Lower lobe of right lung (tissue), 2 donors: ENCODE data around the gene WNK2. TPM values are rescaled to one million over a fixed set of nuclear protein-coding genes. Genes with fewer than 3 reads are reported as not detected.

Experiments
- ATAC-seq, 2 donors: fragments of 200-7000 bp; cut with Tn5 transposase; one replicate each; pipeline ENCODE4 v1.9.1; 2020 to 2022; ENCODE audit warnings: mild to moderate bottlenecking in 2 of 2, moderate library complexity in 2 of 2
- DNase-seq: peaks from one replicate; pipeline ENCODE4 v3.0.0-alpha.2; 2020
- H3K27ac ChIP-seq: fragments of 200-600 bp; one replicate; pipeline ENCODE4 v1.8.0; 2022
- H3K27me3 ChIP-seq: fragments of 200-600 bp; one replicate; pipeline ENCODE4 v1.8.0; 2022; ENCODE audit warnings: low read depth
- H3K36me3 ChIP-seq: fragments of 200-600 bp; one replicate; pipeline ENCODE4 v1.8.0; 2022; ENCODE audit warnings: mild to moderate bottlenecking
- H3K4me1 ChIP-seq: fragments of 200-600 bp; one replicate; pipeline ENCODE4 v1.8.0; 2022
- H3K4me3 ChIP-seq: fragments of 200-600 bp; one replicate; pipeline ENCODE4 v1.8.0; 2022; ENCODE audit warnings: mild to moderate bottlenecking
- H3K9me3 ChIP-seq: fragments of 200-600 bp; one replicate; pipeline ENCODE4 v1.8.0; 2022
- intact Hi-C: fragments of 100-400 bp; cut with DNase I; formaldehyde crosslinking; loops from one replicate; pipeline ENCODE4 v1.11.0; 2022
- total RNA-seq: library from RNA; stranded (reverse); fragmentation: NEBNext Ultra II Directional; extraction: Animal tissue kit (Norgen Biotek cat#: 25700); gene quantifications from one replicate; pipeline ENCODE4 v1.2.1, GENCODE V29; 2021
- TF ChIP-seq, protein P1 (sequence below): fragments of 200-600 bp; IDR thresholded peaks from one replicate; pipeline ENCODE4 v1.8.0; 2022; ENCODE audit warnings: antibody characterized with exemption, mild to moderate bottlenecking
- donor health status: DM: no; HTN: yes; CAD: no; lungs with severe emphysema.

Gene WNK2
- total RNA-seq, 1 donor from 2014 or later, result 7.7 TPM

DNA sequence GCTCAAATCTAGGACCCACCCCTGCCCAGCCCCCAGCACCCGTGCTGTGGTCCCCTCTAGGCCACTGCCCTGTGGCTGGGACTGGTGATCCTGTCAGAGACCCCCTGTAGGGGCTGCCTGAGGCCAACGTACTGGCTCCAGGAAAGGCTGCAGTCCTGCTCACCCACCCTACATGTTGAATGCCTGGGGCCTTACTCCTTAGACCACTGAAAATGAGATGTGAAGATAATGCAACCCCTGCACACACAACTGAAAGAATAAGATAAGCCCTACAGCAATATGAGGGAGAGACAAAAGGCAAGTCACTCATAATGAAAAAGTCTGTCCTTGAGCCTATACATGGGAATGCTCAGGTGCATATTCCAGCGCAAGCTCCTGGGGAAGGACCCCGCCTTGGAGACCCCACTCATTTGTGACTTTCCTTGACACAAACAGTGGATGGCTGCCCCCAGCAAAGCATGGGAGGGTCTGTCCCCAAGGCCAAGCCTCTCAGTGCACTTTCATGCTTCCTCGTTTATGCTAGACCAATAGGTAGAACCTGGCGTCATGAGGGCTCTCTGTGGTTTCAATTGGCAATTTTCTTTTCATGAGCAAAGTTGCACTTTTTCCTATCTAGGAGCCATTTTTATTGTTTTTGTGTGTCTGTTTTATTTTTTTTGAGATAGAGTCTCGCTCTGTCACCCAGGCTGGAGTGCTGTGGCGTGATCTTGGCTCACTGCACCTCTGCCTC, 12.5 kb upstream of the WNK2 start:
- H3K27me3 ChIP-seq, result no peaks in the 10 kb centered on the region
- DNase-seq (no peak), ATAC-seq (no peak)
- intact Hi-C loops, result no loop called here
- no peaks in the 10 kb centered on the region for H3K4me1 ChIP-seq
- no peaks in the 10 kb centered on the region for H3K9me3 ChIP-seq
- no peak overlapping the region for H3K27ac ChIP-seq
- H3K36me3 ChIP-seq, result no peaks in the 10 kb centered on the region
- TF ChIP-seq, protein P1, sequence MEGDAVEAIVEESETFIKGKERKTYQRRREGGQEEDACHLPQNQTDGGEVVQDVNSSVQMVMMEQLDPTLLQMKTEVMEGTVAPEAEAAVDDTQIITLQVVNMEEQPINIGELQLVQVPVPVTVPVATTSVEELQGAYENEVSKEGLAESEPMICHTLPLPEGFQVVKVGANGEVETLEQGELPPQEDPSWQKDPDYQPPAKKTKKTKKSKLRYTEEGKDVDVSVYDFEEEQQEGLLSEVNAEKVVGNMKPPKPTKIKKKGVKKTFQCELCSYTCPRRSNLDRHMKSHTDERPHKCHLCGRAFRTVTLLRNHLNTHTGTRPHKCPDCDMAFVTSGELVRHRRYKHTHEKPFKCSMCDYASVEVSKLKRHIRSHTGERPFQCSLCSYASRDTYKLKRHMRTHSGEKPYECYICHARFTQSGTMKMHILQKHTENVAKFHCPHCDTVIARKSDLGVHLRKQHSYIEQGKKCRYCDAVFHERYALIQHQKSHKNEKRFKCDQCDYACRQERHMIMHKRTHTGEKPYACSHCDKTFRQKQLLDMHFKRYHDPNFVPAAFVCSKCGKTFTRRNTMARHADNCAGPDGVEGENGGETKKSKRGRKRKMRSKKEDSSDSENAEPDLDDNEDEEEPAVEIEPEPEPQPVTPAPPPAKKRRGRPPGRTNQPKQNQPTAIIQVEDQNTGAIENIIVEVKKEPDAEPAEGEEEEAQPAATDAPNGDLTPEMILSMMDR, result no peak
- H3K4me3 ChIP-seq, result no peak overlapping the region

DNA sequence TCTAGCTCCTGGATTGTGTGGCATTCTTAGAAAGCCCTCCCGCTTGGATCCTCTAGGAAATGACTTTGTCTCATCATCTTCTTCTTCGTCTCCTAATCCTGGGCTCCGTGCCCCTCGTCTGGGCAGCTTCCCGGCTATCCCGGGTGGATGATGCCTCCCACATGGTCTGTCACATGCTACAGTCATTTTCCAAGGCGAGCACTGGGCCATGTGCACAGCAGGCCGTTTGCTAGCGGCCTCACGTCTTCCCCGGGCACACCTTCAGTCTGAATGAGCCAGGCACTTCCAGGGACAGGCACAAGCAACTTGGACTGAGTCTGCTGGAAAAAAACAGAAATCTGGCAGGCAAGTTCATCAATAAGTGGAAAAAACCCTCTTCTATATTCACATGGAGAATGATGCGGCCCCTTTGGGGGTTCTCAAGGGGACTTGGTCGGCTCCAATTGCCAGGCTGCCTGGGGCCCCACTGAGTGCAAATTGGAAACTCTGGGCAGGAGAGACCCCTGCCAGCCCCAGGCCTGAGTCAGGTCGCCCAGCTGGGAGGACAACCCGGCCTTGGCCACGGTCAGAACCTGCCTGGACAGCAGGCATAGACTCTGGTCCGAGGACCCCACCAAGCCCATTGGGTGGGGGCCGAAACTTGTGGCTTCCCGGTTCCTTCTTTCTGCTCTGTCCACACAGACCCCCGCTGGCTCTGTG, 11.1 kb upstream of the WNK2 start:
- H3K27me3 ChIP-seq, result no peaks in the 10 kb centered on the region
- H3K27ac ChIP-seq, result no peak overlapping the region
- no peaks in the 10 kb centered on the region for H3K9me3 ChIP-seq
- intact Hi-C loops, result no loop called here
- H3K4me1 ChIP-seq, result no peaks in the 10 kb centered on the region
- no peak for DNase-seq
- no peak overlapping the region for H3K4me3 ChIP-seq
- TF ChIP-seq, protein P1, result no peak
- H3K36me3 ChIP-seq, result no peaks in the 10 kb centered on the region
- no peak for ATAC-seq

DNA sequence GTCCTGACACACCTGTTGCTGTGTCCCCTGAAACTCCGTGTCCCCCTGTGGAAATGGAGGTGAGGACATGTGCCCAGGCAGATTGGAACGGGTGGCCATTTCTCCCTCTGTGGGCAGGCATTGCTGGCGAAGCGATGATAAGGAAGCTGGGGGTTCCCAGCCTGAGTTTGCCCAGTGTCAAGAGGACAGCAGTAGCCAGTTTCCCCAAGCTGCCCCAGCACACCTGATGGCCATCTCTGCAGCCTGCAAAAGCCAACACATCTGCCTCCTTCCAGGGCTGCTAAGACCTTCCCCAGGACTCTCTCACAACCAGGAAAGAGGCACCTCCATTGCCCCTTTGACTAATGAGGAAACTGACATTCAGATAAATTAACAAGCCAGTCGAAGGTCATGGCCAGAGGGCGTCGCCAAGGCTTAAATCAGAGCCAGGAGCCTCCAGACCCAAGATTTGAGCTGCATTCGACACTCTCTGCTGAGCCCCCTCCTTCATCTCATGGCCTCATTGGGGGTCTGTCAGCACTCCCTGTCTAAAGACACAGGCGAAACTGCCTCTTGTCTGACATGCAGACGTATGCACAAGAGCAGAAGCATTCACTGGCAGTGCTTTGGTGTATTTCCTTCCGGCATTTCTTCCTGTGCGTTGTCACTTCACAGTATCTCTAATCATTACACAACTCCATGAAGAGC, 10.4 kb upstream of the WNK2 start:
- intact Hi-C loops, result no loop called here
- TF ChIP-seq, protein P1, result no peak
- ATAC-seq (no peak), DNase-seq (no peak)
- no peaks in the 10 kb centered on the region for H3K36me3 ChIP-seq
- H3K27me3 ChIP-seq, result no peaks in the 10 kb centered on the region
- no peak overlapping the region for H3K4me3 ChIP-seq
- H3K4me1 ChIP-seq, result no peaks in the 10 kb centered on the region
- no peak overlapping the region for H3K27ac ChIP-seq
- H3K9me3 ChIP-seq, result no peaks in the 10 kb centered on the region

DNA sequence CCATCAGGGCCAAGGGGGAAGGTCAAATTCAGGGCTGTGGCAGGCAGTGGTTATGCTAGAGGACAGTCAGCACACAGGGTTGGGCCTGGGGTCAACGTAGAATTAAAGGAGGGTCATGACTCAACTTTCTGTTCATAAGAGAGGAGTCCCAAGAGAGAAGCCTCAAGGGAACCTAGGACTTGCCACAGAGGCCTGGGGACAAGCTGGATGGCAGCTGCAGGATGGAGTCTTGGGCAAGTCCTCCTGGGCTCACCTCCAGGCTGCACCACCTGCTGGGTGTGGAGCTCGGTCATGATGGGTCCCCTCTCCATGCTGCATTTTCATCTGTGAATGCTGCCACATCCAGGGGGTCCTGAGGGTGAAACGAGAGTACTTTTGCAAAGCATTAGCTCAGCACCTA, 9.0 kb upstream of the WNK2 start:
- Histone ChIP-seq H3K4me3 (no peak overlapping the region), H3K9me3 (no peaks in the 10 kb centered on the region), H3K27ac (no peak overlapping the region), H3K4me1 (no peaks in the 10 kb centered on the region), H3K27me3 (no peaks in the 10 kb centered on the region), H3K36me3 (no peaks in the 10 kb centered on the region)
- TF ChIP-seq, protein P1, result no peak
- intact Hi-C loops, result no loop called here
- DNase-seq (no peak), ATAC-seq (no peak)

DNA sequence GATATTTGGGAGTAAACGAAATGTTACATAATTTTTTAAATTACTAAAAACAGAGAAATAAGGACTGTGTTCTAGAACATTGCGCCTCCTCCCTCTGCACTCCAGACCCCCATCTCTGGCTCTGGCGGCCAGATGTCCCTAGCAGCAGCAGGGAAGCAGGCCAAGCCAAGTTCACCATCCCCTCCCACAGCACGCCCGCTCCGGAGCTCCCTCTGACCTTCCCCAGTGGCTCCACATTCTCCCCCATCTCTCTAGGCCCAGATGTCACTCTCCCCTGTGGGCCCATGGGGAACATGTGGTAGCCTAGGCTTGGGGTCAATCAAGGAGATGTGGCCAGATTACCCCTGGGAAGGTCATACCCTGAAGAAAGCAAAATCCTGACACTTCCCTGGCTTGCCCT, 6.3 kb upstream of the WNK2 start:
- Histone ChIP-seq H3K36me3 (no peaks in the 10 kb centered on the region), H3K4me3 (no peak overlapping the region), H3K4me1 (no peaks in the 10 kb centered on the region), H3K27me3 (peaks cover 21% of the 10 kb centered on the region), H3K9me3 (no peaks in the 10 kb centered on the region), H3K27ac (no peak overlapping the region)
- intact Hi-C loops, result no loop called here
- DNase-seq (no peak), ATAC-seq (no peak)
- TF ChIP-seq, protein P1, result no peak
